ENCODE data around the gene HTT-AS.
A peak's percentile ranks its signal among the peaks of the same experiment; 100 is the strongest.
"Not testable (repeated sequence)": the region's sequence is repeated elsewhere in the genome, so short reads cannot be mapped to it uniquely, and the experiment has no call there.

HTT-AS gene

DNA sequence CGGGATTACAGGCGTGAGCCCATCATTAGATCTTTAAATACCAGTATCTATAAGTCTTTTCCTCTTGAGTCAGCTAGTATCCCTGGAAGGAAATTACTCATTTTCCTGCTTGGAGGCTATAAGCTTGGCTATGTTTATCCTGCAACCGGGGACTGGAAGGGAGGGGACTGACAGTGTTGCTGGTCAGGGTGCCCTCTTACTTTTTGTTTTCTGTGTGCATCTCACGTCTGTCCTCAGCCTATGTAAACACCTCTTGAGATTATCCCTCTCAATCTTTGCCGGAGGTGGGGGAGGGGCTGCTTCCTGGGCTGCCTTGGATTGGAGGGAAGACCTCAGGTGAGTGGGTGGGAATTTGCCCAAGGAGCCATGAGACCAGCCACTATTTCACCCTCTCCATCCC lies 37.1 kb upstream of the HTT-AS start:
- Mint-ChIP-seq H3K4me1 (peaks cover 9% of the 10 kb centered on the region), H3K36me3 (ENCODE audit: insufficient read depth) (peaks cover 62% of the 10 kb centered on the region), H3K27ac (ENCODE audit: low read depth) (no peak overlapping the region), H3K27me3 (no peaks in the 10 kb centered on the region), H3K9me3 (no peaks in the 10 kb centered on the region), H3K4me3 (no peak overlapping the region)
- no peak for ATAC-seq (replicated peaks; ENCODE audit: extremely low read depth, poor library complexity, severe bottlenecking)
- no peak for DNase-seq (ENCODE audit: low spot score in 2 of 2)

DNA sequence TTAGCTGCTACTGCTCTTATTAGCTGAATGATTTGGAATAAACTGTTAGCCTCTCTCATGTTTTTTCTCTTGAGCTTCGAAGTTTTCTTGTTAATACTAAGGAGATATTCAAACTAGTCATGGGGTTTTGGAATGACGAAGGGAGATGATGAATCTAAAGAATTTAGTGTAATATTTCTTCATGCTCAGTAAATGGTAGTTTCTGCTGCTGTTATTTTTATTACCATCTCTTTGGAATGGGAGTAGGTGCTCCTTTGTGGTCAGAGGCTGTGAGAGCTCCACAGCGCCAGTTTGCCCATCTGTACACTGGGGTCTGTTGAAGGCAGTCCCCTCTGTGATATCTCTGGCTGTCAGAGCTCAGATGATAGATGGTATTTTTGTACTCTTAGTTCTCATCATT lies 33.9 kb upstream of the HTT-AS start:
- Mint-ChIP-seq H3K27ac (ENCODE audit: low read depth) (no peak overlapping the region), H3K4me3 (no peak overlapping the region), H3K27me3 (no peaks in the 10 kb centered on the region), H3K36me3 (ENCODE audit: insufficient read depth) (peaks cover 63% of the 10 kb centered on the region), H3K9me3 (no peaks in the 10 kb centered on the region), H3K4me1 (peaks cover 12% of the 10 kb centered on the region)
- no peak for ATAC-seq (replicated peaks; ENCODE audit: extremely low read depth, poor library complexity, severe bottlenecking)
- no peak for DNase-seq (ENCODE audit: low spot score in 2 of 2)

DNA sequence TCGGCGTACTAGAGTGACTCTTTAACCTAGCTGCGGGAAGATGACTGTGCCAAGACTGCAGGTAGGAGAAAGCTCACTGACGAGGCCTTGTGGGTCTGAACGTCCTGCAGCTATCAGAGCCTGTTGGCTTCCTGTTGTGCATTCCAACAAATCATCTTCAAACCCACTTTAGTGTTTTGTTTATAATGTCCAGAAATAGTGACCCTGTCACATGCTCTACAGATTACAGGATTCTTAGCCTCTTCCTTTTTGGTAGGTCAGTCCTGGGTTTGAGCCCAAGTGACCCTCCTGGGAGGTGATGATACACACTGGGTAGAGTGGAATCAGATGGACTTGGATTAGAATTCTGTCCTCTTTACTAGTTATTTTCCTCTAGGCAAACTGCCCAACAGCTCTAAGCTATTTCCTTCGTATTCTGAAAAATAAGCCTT lies 33.4 kb upstream of the HTT-AS start:
- H3K9me3 Mint-ChIP-seq = no peaks in the 10 kb centered on the region
- no peak overlapping the region for H3K27ac Mint-ChIP-seq (ENCODE audit: low read depth)
- DNase-seq (ENCODE audit: low spot score in 2 of 2) (no peak), ATAC-seq (replicated peaks; ENCODE audit: extremely low read depth, poor library complexity, severe bottlenecking) (no peak)
- H3K4me1 Mint-ChIP-seq = peaks cover 12% of the 10 kb centered on the region
- H3K36me3 Mint-ChIP-seq (ENCODE audit: insufficient read depth) = peaks cover 65% of the 10 kb centered on the region
- H3K4me3 Mint-ChIP-seq = no peak overlapping the region
- H3K27me3 Mint-ChIP-seq = no peaks in the 10 kb centered on the region

DNA sequence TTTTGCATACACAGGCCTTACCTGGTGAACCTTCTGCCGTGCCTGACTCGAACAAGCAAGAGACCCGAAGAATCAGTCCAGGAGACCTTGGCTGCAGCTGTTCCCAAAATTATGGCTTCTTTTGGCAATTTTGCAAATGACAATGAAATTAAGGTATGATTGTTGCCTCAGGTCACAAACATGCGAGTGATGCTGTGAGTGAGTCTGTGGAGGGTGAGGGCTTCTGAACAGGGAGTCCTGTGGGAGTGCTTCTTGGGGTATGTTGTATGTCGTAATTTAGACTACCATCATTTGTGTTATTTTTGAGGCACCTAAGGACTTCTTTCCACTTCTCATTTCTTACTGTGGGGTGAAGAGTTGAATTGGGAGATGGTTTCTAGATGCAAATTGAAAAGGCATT lies 32.9 kb upstream of the HTT-AS start:
- H3K9me3 Mint-ChIP-seq = no peaks in the 10 kb centered on the region
- peaks cover 62% of the 10 kb centered on the region for H3K36me3 Mint-ChIP-seq (ENCODE audit: insufficient read depth)
- H3K27ac Mint-ChIP-seq (ENCODE audit: low read depth) = no peak overlapping the region
- peaks cover 9% of the 10 kb centered on the region for H3K4me1 Mint-ChIP-seq
- H3K27me3 Mint-ChIP-seq = no peaks in the 10 kb centered on the region
- ATAC-seq (replicated peaks; ENCODE audit: extremely low read depth, poor library complexity, severe bottlenecking) = no peak
- no peak overlapping the region for H3K4me3 Mint-ChIP-seq
- DNase-seq (ENCODE audit: low spot score in 2 of 2) = no peak

DNA sequence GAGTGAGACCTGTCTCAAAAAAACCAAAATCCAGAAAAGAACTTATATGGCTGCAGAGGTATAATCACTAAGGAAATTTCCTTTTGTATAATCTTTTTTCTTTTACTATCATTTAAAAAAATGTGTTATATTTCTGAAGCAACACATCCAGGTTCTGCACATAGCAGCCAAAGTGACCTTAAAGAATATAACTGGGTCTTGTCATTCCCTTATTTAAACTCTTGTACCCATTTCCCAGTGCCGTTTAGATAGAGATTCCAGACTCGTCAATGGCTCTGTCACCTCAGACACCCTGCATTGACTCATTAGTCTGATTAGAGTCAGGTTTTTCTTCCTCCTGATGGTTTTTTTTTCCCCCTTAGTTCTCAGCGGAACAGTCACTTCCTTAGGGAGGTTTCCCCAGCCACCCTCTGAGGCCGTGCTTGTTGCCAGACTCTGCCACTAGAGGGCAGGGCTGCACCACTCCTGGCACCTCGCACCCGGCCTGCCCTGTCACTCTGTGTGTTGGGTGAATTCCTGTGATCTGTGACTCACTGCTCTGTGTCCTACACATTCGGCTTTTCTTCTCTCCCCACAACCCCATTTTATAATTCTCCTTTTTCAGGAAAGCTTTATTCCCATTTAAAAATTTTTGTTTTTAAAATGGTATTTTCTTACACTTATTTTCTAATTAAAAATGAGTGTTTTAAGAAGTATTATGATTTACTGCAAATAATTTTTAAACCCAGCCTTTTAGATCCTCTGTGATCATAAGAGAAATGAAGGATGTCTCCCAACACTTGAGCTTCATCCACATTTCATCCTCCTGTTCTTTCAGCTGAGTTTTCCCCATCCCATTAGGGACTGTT lies 32.2 kb upstream of the HTT-AS start:
- Mint-ChIP-seq H3K27me3 (no peaks in the 10 kb centered on the region), H3K4me1 (peaks cover 13% of the 10 kb centered on the region), H3K27ac (ENCODE audit: low read depth) (peak overlapping the region; percentile 42), H3K36me3 (ENCODE audit: insufficient read depth) (peaks cover 58% of the 10 kb centered on the region), H3K4me3 (no peak overlapping the region), H3K9me3 (no peaks in the 10 kb centered on the region)
- ATAC-seq (replicated peaks; ENCODE audit: extremely low read depth, poor library complexity, severe bottlenecking) (peak; percentile 92), DNase-seq (ENCODE audit: low spot score in 2 of 2) (peak; percentile 71 to 76)

DNA sequence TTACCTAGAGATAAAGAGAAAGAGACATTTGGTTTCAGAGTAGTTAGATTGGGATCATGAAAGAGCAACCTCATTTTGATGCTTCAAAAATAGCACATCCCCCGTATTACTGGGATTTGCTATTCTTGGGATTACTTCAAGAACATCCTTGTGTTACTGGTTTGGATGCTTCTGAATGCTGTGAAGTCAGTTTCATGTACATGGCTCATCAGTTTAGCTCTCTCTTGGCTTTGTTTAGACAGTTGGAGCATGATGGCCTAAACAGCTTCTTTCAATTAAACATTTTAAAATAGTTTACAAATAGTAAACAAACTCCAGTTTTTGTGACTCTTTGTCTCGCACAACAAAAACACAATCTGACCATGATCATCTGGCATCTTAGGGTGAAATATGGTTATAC lies 24.0 kb upstream of the HTT-AS start:
- H3K9me3 Mint-ChIP-seq = no peaks in the 10 kb centered on the region
- H3K4me3 Mint-ChIP-seq = no peak overlapping the region
- peaks cover 17% of the 10 kb centered on the region for H3K4me1 Mint-ChIP-seq
- no peaks in the 10 kb centered on the region for H3K27me3 Mint-ChIP-seq
- no peak overlapping the region for H3K27ac Mint-ChIP-seq (ENCODE audit: low read depth)
- DNase-seq (ENCODE audit: low spot score in 2 of 2) (no peak), ATAC-seq (replicated peaks; ENCODE audit: extremely low read depth, poor library complexity, severe bottlenecking) (no peak)
- peaks cover 32% of the 10 kb centered on the region for H3K36me3 Mint-ChIP-seq (ENCODE audit: insufficient read depth)

DNA sequence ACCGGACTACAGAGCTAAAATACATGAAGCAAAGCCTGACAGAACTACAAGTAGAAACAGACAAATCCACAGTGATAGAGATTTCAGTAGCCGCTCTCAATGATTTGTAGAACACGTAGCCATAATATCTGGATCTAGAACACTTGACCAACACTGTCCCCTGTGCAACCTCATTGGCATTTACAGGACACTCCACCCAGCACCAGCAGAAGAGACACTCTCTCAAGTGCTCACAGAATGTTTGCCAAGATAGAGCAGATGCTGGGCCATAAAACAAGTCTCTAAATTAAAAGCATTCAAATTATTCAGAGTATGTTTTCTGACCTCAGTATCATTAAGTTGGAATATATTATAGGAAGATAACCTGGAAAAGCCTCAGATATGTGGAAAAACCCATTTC lies 21.9 kb upstream of the HTT-AS start:
- no peak for DNase-seq (ENCODE audit: low spot score in 2 of 2)

DNA sequence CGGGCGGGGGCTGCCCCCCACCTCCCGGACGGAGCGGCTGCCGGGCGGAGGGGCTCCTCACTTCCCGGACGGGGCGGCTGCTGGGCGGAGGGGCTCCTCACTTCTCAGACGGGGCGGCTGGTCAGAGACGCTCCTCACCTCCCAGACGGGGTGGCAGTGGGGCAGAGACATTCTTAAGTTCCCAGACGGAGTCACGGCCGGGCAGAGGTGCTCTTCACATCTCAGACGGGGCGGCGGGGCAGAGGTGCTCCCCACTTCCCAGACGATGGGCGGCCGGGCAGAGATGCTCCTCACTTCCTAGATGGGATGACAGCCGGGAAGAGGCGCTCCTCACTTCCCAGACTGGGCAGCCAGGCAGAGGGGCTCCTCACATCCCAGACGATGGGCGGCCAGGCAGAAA lies 20.4 kb upstream of the HTT-AS start:
- not testable (repeated sequence) for H3K27me3 Mint-ChIP-seq; H3K27ac Mint-ChIP-seq (ENCODE audit: low read depth); H3K9me3 Mint-ChIP-seq; H3K4me1 Mint-ChIP-seq; H3K4me3 Mint-ChIP-seq; DNase-seq (ENCODE audit: low spot score in 2 of 2); ATAC-seq (replicated peaks; ENCODE audit: extremely low read depth, poor library complexity, severe bottlenecking)
- H3K36me3 Mint-ChIP-seq (ENCODE audit: insufficient read depth) = peaks cover 34% of the 10 kb centered on the region

More for the DNA sequence above, 21.9 kb upstream of the HTT-AS start:
- no peaks in the 10 kb centered on the region for H3K27me3 Mint-ChIP-seq
- no peak overlapping the region for H3K4me3 Mint-ChIP-seq
- ATAC-seq (replicated peaks; ENCODE audit: extremely low read depth, poor library complexity, severe bottlenecking) = no peak
- peaks cover 32% of the 10 kb centered on the region for H3K36me3 Mint-ChIP-seq (ENCODE audit: insufficient read depth)
- H3K9me3 Mint-ChIP-seq = no peaks in the 10 kb centered on the region
- peaks cover 11% of the 10 kb centered on the region for H3K4me1 Mint-ChIP-seq
- no peak overlapping the region for H3K27ac Mint-ChIP-seq (ENCODE audit: low read depth)

DNA sequence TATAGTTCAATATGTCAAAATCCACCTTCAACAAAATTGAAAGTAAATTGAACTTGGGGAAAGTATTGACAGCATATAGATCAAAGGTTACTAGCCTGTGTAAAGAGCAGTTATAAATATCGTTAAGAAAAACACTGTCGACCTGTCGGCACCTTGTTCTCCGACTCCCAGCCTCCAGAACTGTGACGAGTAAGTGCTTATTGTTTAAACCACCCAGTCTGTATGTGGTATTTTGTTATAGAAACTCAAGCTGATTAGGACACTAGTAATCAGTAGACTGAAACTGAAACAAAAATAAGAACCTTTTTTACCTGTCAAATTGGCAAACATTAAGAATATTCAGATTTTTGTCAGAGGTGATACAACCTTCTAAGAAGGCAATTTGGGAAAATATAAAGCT lies 17.1 kb upstream of the HTT-AS start:
- H3K27me3 Mint-ChIP-seq = no peaks in the 10 kb centered on the region
- H3K27ac Mint-ChIP-seq (ENCODE audit: low read depth) = no peak overlapping the region
- peaks cover 9% of the 10 kb centered on the region for H3K4me1 Mint-ChIP-seq
- no peaks in the 10 kb centered on the region for H3K9me3 Mint-ChIP-seq
- DNase-seq (ENCODE audit: low spot score in 2 of 2) (no peak), ATAC-seq (replicated peaks; ENCODE audit: extremely low read depth, poor library complexity, severe bottlenecking) (no peak)
- no peak overlapping the region for H3K4me3 Mint-ChIP-seq
- H3K36me3 Mint-ChIP-seq (ENCODE audit: insufficient read depth) = peaks cover 47% of the 10 kb centered on the region

DNA sequence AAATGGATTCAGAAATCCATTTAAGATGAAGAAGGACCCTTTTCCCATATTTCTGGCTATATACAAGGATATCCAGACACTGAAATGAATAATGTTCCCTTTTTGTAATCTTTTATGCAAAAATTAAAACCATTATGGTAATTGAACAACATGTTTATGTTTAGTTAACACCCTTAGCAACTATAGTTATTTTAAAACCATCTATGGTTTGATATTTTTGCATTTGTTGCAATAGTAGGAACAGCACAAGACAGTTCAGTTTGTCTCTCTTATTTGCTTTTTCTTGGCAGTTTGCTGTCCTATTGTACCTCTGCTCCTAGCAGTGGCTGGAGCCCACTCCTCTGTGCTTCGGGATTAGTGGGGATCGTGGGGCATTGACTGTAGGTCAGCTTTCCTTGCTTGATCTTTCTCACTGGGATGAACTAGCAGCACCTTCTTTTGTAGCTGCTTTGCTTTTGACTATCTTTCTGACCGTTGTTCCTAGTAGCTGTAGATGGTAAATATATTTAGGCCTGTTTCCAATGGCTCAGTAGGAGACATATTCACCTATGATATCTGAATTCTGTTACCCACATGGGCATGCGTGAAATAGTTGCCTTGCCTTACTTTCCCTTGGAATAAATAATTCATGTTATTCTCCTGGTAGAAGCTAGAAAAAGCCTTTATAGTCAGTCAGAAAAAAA lies 12.9 kb upstream of the HTT-AS start:
- DNase-seq (ENCODE audit: low spot score in 2 of 2) (no peak), ATAC-seq (replicated peaks; ENCODE audit: extremely low read depth, poor library complexity, severe bottlenecking) (no peak)
- Mint-ChIP-seq H3K4me1 (peaks cover 28% of the 10 kb centered on the region), H3K27me3 (no peaks in the 10 kb centered on the region), H3K4me3 (no peak overlapping the region), H3K27ac (ENCODE audit: low read depth) (no peak overlapping the region), H3K36me3 (ENCODE audit: insufficient read depth) (peaks cover 33% of the 10 kb centered on the region), H3K9me3 (no peaks in the 10 kb centered on the region)

DNA sequence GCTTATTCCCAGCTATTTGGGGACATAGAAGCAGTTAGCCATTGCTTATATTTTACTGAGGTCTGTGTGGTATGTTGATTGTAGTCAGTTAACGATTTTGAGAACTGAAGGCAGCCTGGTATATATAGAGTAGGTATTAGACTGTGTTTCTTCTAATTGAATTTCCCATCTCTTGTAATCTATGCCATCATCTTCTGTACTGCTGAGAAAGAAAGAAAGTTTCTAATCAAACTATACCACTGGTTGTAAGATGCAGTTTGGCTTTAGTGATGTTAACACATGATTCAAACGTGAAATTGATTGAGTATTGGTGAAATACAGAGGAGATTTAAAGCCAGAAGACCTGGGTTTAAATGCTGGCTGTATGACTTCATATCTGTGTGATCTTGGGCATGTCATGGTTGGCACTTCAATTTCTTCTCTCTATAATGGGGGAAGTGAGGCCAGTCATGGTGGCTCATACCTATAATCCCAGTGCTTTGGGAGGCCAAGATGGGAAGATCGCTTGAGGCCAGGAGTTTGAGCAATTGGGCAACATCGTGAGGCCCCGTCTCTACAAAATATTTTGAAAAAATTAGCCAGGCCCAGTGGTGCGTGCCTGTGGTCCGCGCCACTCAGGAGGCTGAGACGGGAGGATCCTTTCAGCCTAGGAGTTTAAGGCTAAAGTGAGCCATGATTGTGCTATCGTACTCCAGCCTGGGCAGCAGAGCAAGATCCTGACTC lies 11.8 kb upstream of the HTT-AS start:
- peaks cover 28% of the 10 kb centered on the region for H3K4me1 Mint-ChIP-seq
- H3K4me3 Mint-ChIP-seq = no peak overlapping the region
- H3K27ac Mint-ChIP-seq (ENCODE audit: low read depth) = no peak overlapping the region

DNA sequence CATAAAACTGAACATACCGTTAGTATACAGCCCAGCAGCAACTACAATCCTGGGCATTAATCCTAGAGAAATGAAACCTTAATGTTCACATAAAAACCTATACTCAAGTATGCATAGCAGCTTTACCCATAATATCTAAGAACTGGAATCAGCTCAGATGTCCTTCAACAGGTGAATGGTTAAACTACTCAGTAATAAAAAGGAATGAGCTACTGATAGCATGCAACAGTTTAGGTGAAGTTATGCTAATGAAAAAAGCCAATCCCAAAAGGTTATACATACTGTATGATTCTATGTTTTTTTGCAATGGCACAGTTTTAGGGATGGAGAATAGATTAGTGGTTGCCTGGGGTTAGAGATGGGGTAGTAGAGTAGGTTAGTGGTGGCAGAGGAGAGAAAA lies 9.4 kb upstream of the HTT-AS start:
- peaks cover 21% of the 10 kb centered on the region for H3K36me3 Mint-ChIP-seq (ENCODE audit: insufficient read depth)
- no peak overlapping the region for H3K4me3 Mint-ChIP-seq
- peaks cover 36% of the 10 kb centered on the region for H3K4me1 Mint-ChIP-seq

More for the DNA sequence above, 11.8 kb upstream of the HTT-AS start:
- ATAC-seq (replicated peaks; ENCODE audit: extremely low read depth, poor library complexity, severe bottlenecking) (no peak), DNase-seq (ENCODE audit: low spot score in 2 of 2) (no peak)
- Mint-ChIP-seq H3K27me3 (no peaks in the 10 kb centered on the region), H3K9me3 (no peaks in the 10 kb centered on the region), H3K36me3 (ENCODE audit: insufficient read depth) (peaks cover 33% of the 10 kb centered on the region)

More for the DNA sequence above, 9.4 kb upstream of the HTT-AS start:
- no peak for ATAC-seq (replicated peaks; ENCODE audit: extremely low read depth, poor library complexity, severe bottlenecking)
- DNase-seq (ENCODE audit: low spot score in 2 of 2) = no peak
- Mint-ChIP-seq H3K9me3 (no peaks in the 10 kb centered on the region), H3K27ac (ENCODE audit: low read depth) (no peak overlapping the region), H3K27me3 (no peaks in the 10 kb centered on the region)
